K562 (cell line): ENCODE measurements around the gene FGR. TPM values are rescaled to one million over a fixed set of nuclear protein-coding genes. Genes with fewer than 3 reads are reported as not detected.

Experiments
- CC2D1A ChIP-seq: fragments of 450-650 bp; IDR thresholded peaks from 2 replicates; pipeline ENCODE4 v1.6.1; 2017; ENCODE audit warnings: mild to moderate bottlenecking
- MYBL2 ChIP-seq, 2 experiments: fragments of 450-650 bp in 1 of 2; sonication (generic) in 1 of 2; formaldehyde crosslinking in 1 of 2; IDR thresholded peaks; 2 replicates each; pipeline versions ENCODE4 v1.6.1 to v1.8.1; 2017 to 2022; ENCODE audit warnings: borderline replicate concordance in 1 of 2, inconsistent platforms in 1 of 2, low read depth in 1 of 2, mild to moderate bottlenecking in 1 of 2, missing genetic modification reagents in 1 of 2, moderate library complexity in 1 of 2
- MYNN ChIP-seq, 2 experiments: sonication (generic); formaldehyde crosslinking in 1 of 2; IDR thresholded peaks; 2 replicates each; pipeline versions ENCODE4 v1.5.0 to v1.6.1; 2016 to 2020; ENCODE audit warnings: antibody characterized with exemption in 1 of 2, missing genetic modification reagents in 1 of 2
- ZBTB7A ChIP-seq: IDR thresholded peaks from 2 replicates; pipeline ENCODE4 v1.6.1; 2011; ENCODE audit warnings: low read depth, mild to moderate bottlenecking, low read length, moderate library complexity, borderline replicate concordance; ENCODE audit not compliant: control insufficient read depth
- ZNF699 ChIP-seq: fragments of 250-450 bp; sonication (Bioruptor Pico); IDR thresholded peaks from 2 replicates; pipeline ENCODE4 v1.8.0; 2021; ENCODE audit warnings: mild to moderate bottlenecking, moderate library complexity; ENCODE audit not compliant: insufficient replicate concordance
- ZNF830 ChIP-seq: fragments of 250-450 bp; sonication (Bioruptor Pico); IDR thresholded peaks from 2 replicates; pipeline ENCODE4 v1.5.0; 2021; ENCODE audit warnings: mild to moderate bottlenecking
- polyA plus RNA-seq, 8 experiments: library from polyadenylated mRNA; depleted of rRNA in 4 of 8; stranded (reverse) in 5 of 8; unstranded in 3 of 8; fragments of >200 nt; fragmentation: Nextera tagmentation in 2 of 8; fragmentation: Illumina TruSeq in 1 of 8; extraction: Ambion mirVana in 2 of 8; extraction: Trizol in 1 of 8; gene quantifications; 2 replicates each; pipeline versions ENCODE4 v1.2.1 to v1.2.3, GENCODE V29; 2011 to 2014; ENCODE audit warnings: inconsistent platforms in 1 of 8, missing spikeins in 1 of 8
- total RNA-seq, 7 experiments: library from RNA; depleted of rRNA in 6 of 7; stranded (reverse); fragments of >200 nt in 6 of 7; fragmentation: Illumina TruSeq in 2 of 7; extraction: Trizol in 2 of 7; gene quantifications; 2 replicates each; pipeline versions ENCODE4 v1.2.1 to v1.2.3, GENCODE V29; 2011 to 2021; ENCODE audit warnings: low replicate concordance in 1 of 7
- TF ChIP-seq, protein P1 (sequence below): fragments of 200-800 bp; sonication (Bioruptor generic); IDR thresholded peaks from 2 replicates; pipeline ENCODE4 v1.6.1; 2017; ENCODE audit warnings: missing genetic modification characterization, missing compliant biosample characterization
- TF ChIP-seq, protein P2 (sequence below): fragments of 450-650 bp; formaldehyde crosslinking; conservative IDR thresholded peaks from 2 replicates; pipeline ENCODE4 v1.4.0; 2022; ENCODE audit warnings: mild to moderate bottlenecking, missing genetic modification characterization

FGR gene
- total and polyA plus RNA-seq, 9 of the 15 experiments (the other 6 are each of a cell fraction or from before 2014, with no cell fraction given): 0.04 to 0.11 TPM; not detected in 7

DNA sequence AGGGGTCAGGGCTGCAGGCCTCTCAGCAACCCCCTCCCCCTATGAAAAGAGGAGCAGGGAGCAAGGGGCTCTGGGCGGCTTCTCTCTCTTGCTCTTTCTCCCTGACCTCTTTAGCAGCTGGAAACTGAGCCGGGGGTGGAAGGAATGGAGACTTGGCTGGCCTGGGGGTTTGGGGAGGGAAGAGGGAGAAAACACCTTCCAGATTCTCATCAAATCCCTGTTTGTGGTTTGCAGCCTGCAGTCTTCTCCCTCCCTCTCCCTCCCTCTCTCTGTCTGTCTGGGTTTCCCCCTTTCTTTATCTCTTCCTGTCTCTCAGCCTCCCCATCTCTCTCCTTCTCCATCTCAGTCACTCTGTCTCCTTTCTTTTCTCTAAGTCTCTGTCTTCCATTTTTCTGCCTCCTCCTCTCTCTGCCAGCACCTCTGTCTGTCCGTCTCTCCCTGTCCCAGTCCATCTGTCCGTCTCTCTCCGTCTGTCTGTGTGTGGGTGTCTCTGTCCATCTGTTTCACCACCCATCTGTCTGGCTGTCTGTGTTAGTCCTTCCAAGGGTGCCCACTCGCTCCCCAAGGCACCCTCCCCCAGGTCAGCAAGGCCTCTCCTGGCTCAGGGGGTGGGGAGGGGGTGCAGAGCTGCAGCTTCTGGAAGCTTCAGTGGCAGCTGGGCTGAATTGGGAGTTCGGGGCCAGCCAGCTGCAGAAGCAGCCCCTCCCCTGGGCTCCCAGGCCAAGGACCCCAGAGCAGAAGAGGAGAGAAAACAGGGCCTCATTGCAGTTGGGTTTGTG, 37.3 kb downstream of the FGR start (continued):
- TF ChIP-seq MYNN (IDR thresholded peaks at IDR 0.05): no peak
- TF ChIP-seq MYNN (CRISPR knock-in tag; IDR thresholded peaks at IDR 0.05): no peak
- no peak for TF ChIP-seq MYBL2 (IDR thresholded peaks at IDR 0.05; ENCODE audit: low read depth)
- no peak for TF ChIP-seq MYBL2 (CRISPR knock-in tag; IDR thresholded peaks at IDR 0.05; ENCODE audit: borderline replicate concordance)
- TF ChIP-seq ZNF699 (CRISPR knock-in tag): no peak
- no peak for TF ChIP-seq CC2D1A
- TF ChIP-seq, protein P1, sequence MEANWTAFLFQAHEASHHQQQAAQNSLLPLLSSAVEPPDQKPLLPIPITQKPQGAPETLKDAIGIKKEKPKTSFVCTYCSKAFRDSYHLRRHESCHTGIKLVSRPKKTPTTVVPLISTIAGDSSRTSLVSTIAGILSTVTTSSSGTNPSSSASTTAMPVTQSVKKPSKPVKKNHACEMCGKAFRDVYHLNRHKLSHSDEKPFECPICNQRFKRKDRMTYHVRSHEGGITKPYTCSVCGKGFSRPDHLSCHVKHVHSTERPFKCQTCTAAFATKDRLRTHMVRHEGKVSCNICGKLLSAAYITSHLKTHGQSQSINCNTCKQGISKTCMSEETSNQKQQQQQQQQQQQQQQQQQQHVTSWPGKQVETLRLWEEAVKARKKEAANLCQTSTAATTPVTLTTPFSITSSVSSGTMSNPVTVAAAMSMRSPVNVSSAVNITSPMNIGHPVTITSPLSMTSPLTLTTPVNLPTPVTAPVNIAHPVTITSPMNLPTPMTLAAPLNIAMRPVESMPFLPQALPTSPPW (CRISPR knock-in tag): peak; percentile 43; the same call in 1 of the 2 replicates
- 0 out of 2 replicates have a peak, but pooled peaks have one; percentile 21 for TF ChIP-seq ZBTB7A
- TF ChIP-seq, protein P2, sequence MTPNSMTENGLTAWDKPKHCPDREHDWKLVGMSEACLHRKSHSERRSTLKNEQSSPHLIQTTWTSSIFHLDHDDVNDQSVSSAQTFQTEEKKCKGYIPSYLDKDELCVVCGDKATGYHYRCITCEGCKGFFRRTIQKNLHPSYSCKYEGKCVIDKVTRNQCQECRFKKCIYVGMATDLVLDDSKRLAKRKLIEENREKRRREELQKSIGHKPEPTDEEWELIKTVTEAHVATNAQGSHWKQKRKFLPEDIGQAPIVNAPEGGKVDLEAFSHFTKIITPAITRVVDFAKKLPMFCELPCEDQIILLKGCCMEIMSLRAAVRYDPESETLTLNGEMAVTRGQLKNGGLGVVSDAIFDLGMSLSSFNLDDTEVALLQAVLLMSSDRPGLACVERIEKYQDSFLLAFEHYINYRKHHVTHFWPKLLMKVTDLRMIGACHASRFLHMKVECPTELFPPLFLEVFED (CRISPR knock-in tag): 0 out of 2 replicates have a peak, but pooled peaks have one; percentile 48
- no peak for TF ChIP-seq ZNF830
